GM19238 (cell line): ENCODE data around the gene TRPM2.
"Not testable (repeated sequence)": the region's sequence is repeated elsewhere in the genome, so short reads cannot be mapped to it uniquely, and the experiment has no call there.

Experiments
- DNase-seq: peaks from one replicate; pipeline ENCODE4 v3.0.0; 2011; ENCODE audit warnings: low spot score; ENCODE audit not compliant: insufficient read length

Gene TRPM2

GRCh38 chr21:44459712-44460440 is 106.5 kb downstream of the TRPM2 start:
- no peak for DNase-seq

- DNase-seq: no peak
These were observed 107.0 kb downstream of the TRPM2 start for GRCh38 chr21:44460441-44460755.

GRCh38 chr21:44461005-44461404 is 107.6 kb downstream of the TRPM2 start:
- no peak for DNase-seq

GRCh38 chr21:44461464-44462001 is 108.1 kb downstream of the TRPM2 start:
- DNase-seq: no peak

GRCh38 chr21:44462086-44462833 is 108.8 kb downstream of the TRPM2 start:
- no peak for DNase-seq

- DNase-seq: no peak
These were observed 109.4 kb downstream of the TRPM2 start for GRCh38 chr21:44462834-44463200.

GRCh38 chr21:44463724-44464123 is 110.3 kb downstream of the TRPM2 start:
- no peak for DNase-seq

- no peak for DNase-seq
These were observed 110.9 kb downstream of the TRPM2 start for GRCh38 chr21:44464351-44464750.

GRCh38 chr21:44466351-44466954 is 113.0 kb downstream of the TRPM2 start:
- no peak for DNase-seq

GRCh38 chr21:44466996-44467858 is 113.8 kb downstream of the TRPM2 start:
- no peak for DNase-seq

GRCh38 chr21:44467859-44468195 is 114.4 kb downstream of the TRPM2 start:
- DNase-seq: no peak

- no peak for DNase-seq
These were observed 117.9 kb downstream of the TRPM2 start for GRCh38 chr21:44471341-44471740.

- DNase-seq: no peak
These were observed 118.6 kb downstream of the TRPM2 start for GRCh38 chr21:44471996-44472395.

- DNase-seq: no peak
These were observed 120.6 kb downstream of the TRPM2 start for GRCh38 chr21:44473915-44474555.

- DNase-seq: no peak
These were observed 121.9 kb downstream of the TRPM2 start for GRCh38 chr21:44475266-44475845.

- DNase-seq: no peak
These were observed 123.7 kb downstream of the TRPM2 start for GRCh38 chr21:44477131-44477530.

GRCh38 chr21:44477712-44478111 is 124.3 kb downstream of the TRPM2 start:
- no peak for DNase-seq

GRCh38 chr21:44478124-44478800 is 124.8 kb downstream of the TRPM2 start:
- DNase-seq: no peak

- no peak for DNase-seq
These were observed 125.4 kb downstream of the TRPM2 start for GRCh38 chr21:44478801-44479167.

GRCh38 chr21:44479556-44480199 is 126.3 kb downstream of the TRPM2 start:
- not testable (repeated sequence) for DNase-seq
